Neural cell (in vitro differentiated cells): ENCODE results near the gene EIF3B.

Experiments
- EP300 ChIP-seq: fragments of 450-650 bp; conservative IDR thresholded peaks from 2 replicates; pipeline ENCODE4 v1.6.1; 2014; ENCODE audit warnings: antibody characterized with exemption, mild to moderate bottlenecking, moderate library complexity; ENCODE audit not compliant: poor library complexity, severe bottlenecking
- EZH2 ChIP-seq: fragments of 200-600, 300-800 bp; shearing (Covaris generic), sonication (generic); IDR thresholded peaks from 2 replicates; pipeline ENCODE4 v1.6.1; 2014; ENCODE audit warnings: antibody characterized with exemption, low read length, borderline replicate concordance, mild to moderate bottlenecking; ENCODE audit not compliant: insufficient read depth, poor library complexity, severe bottlenecking
- MXI1 ChIP-seq: fragments of 450-650 bp; conservative IDR thresholded peaks from 2 replicates; pipeline ENCODE4 v1.6.1; 2014; ENCODE audit warnings: antibody characterized with exemption, mild to moderate bottlenecking; ENCODE audit not compliant: poor library complexity, severe bottlenecking
- POLR2AphosphoS5 ChIP-seq: IDR thresholded peaks from 2 replicates; pipeline ENCODE4 v1.6.1; 2012
- RAD21 ChIP-seq: fragments of 450-650 bp; conservative IDR thresholded peaks from 2 replicates; pipeline ENCODE4 v1.6.1; 2014; ENCODE audit warnings: antibody characterized with exemption, mild to moderate bottlenecking, moderate library complexity
- SMC3 ChIP-seq: fragments of 450-650 bp; conservative IDR thresholded peaks from 2 replicates; pipeline ENCODE4 v1.6.1; 2014; ENCODE audit warnings: antibody characterized with exemption, mild to moderate bottlenecking, moderate library complexity; ENCODE audit not compliant: poor library complexity
- TAF1 ChIP-seq: IDR thresholded peaks from 2 replicates; pipeline ENCODE4 v1.6.1; 2012; ENCODE audit warnings: low read depth
- TF ChIP-seq, protein P1 (sequence below): fragments of 450-650 bp; IDR thresholded peaks from 2 replicates; pipeline ENCODE4 v1.5.1; 2014; ENCODE audit warnings: antibody characterized with exemption, mild to moderate bottlenecking, moderate library complexity; ENCODE audit not compliant: poor library complexity, severe bottlenecking
- TF ChIP-seq, protein P2 (sequence below): IDR thresholded peaks from 2 replicates; pipeline ENCODE4 v1.6.1; 2012; ENCODE audit warnings: borderline replicate concordance

DNA sequence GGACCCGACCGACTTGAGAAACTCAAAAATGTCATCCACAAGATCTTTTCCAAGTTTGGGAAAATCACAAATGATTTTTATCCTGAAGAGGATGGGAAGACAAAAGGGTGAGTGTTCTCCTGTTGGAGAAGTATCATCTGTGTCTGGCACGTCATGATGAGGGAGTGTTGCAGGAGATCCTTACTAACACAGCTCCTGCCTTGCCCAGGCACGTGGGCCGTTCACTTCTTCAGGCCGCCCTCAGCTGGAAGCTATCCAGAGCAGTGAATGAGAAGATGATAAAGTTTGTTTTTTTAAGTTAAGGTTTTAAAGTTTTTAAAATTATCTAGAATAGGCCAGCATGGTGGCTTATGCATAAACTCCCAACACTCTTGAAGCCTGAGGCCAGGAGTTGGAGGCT lies 6.2 kb downstream of the EIF3B start:
- TF ChIP-seq SMC3 (no peak), EZH2 (no peak), EP300 (no peak), MXI1 (no peak), POLR2AphosphoS5 (no peak), RAD21 (no peak), TAF1 (no peak)
- TF ChIP-seq, protein P1, sequence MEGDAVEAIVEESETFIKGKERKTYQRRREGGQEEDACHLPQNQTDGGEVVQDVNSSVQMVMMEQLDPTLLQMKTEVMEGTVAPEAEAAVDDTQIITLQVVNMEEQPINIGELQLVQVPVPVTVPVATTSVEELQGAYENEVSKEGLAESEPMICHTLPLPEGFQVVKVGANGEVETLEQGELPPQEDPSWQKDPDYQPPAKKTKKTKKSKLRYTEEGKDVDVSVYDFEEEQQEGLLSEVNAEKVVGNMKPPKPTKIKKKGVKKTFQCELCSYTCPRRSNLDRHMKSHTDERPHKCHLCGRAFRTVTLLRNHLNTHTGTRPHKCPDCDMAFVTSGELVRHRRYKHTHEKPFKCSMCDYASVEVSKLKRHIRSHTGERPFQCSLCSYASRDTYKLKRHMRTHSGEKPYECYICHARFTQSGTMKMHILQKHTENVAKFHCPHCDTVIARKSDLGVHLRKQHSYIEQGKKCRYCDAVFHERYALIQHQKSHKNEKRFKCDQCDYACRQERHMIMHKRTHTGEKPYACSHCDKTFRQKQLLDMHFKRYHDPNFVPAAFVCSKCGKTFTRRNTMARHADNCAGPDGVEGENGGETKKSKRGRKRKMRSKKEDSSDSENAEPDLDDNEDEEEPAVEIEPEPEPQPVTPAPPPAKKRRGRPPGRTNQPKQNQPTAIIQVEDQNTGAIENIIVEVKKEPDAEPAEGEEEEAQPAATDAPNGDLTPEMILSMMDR: no peak
- TF ChIP-seq, protein P2, sequence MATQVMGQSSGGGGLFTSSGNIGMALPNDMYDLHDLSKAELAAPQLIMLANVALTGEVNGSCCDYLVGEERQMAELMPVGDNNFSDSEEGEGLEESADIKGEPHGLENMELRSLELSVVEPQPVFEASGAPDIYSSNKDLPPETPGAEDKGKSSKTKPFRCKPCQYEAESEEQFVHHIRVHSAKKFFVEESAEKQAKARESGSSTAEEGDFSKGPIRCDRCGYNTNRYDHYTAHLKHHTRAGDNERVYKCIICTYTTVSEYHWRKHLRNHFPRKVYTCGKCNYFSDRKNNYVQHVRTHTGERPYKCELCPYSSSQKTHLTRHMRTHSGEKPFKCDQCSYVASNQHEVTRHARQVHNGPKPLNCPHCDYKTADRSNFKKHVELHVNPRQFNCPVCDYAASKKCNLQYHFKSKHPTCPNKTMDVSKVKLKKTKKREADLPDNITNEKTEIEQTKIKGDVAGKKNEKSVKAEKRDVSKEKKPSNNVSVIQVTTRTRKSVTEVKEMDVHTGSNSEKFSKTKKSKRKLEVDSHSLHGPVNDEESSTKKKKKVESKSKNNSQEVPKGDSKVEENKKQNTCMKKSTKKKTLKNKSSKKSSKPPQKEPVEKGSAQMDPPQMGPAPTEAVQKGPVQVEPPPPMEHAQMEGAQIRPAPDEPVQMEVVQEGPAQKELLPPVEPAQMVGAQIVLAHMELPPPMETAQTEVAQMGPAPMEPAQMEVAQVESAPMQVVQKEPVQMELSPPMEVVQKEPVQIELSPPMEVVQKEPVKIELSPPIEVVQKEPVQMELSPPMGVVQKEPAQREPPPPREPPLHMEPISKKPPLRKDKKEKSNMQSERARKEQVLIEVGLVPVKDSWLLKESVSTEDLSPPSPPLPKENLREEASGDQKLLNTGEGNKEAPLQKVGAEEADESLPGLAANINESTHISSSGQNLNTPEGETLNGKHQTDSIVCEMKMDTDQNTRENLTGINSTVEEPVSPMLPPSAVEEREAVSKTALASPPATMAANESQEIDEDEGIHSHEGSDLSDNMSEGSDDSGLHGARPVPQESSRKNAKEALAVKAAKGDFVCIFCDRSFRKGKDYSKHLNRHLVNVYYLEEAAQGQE: no peak
